SK-N-SH (cell line): Measurements from ENCODE around the gene CADM2.

Source experiments
- CHD2 ChIP-seq: fragments of 150-350 bp; IDR thresholded peaks from 2 replicates; pipeline ENCODE4 v1.6.1; 2018; ENCODE audit warnings: low read length; ENCODE audit not compliant: partially characterized antibody
- POLR2AphosphoS5 ChIP-seq: IDR thresholded peaks from 2 replicates; pipeline ENCODE4 v1.6.1; 2012; ENCODE audit warnings: low read depth, low read length
- SMC3 ChIP-seq: IDR thresholded peaks from 2 replicates; pipeline ENCODE4 v1.6.1; 2012; ENCODE audit warnings: low read depth, low read length, improper control_type of control experiment
- TF ChIP-seq, protein P1 (sequence below): fragments of 200-600 bp; sonication (generic); IDR thresholded peaks from 2 replicates; pipeline ENCODE4 v1.6.1; 2017; ENCODE audit warnings: antibody characterized with exemption, mild to moderate bottlenecking, moderate library complexity

- TF ChIP-seq, protein P1, sequence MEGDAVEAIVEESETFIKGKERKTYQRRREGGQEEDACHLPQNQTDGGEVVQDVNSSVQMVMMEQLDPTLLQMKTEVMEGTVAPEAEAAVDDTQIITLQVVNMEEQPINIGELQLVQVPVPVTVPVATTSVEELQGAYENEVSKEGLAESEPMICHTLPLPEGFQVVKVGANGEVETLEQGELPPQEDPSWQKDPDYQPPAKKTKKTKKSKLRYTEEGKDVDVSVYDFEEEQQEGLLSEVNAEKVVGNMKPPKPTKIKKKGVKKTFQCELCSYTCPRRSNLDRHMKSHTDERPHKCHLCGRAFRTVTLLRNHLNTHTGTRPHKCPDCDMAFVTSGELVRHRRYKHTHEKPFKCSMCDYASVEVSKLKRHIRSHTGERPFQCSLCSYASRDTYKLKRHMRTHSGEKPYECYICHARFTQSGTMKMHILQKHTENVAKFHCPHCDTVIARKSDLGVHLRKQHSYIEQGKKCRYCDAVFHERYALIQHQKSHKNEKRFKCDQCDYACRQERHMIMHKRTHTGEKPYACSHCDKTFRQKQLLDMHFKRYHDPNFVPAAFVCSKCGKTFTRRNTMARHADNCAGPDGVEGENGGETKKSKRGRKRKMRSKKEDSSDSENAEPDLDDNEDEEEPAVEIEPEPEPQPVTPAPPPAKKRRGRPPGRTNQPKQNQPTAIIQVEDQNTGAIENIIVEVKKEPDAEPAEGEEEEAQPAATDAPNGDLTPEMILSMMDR: no peak
- TF ChIP-seq CHD2 (no peak), POLR2AphosphoS5 (no peak), SMC3 (no peak)
Measured at GRCh38 chr3:85164436-85164835, 205.6 kb downstream of the CADM2 start.
